RWPE2 (cell line): ENCODE results near the gene ANO2.

ENCODE experiments used
- ATAC-seq: fragments of 200-7000 bp; cut with Tn5 transposase; 3 replicates; pipeline ENCODE4 v1.9.1; 2021; ENCODE audit warnings: low read depth
- DNase-seq: peaks from one replicate; pipeline ENCODE4 v3.0.0-alpha.2; 2020; ENCODE audit warnings: low spot score
- H3K27ac ChIP-seq: fragments of 450-650 bp; 2 replicates; pipeline ENCODE4 v1.5.1; 2017; ENCODE audit warnings: mild to moderate bottlenecking; ENCODE audit not compliant: poor library complexity, severe bottlenecking
- H3K27me3 ChIP-seq: fragments of 250-450 bp; sonication (Bioruptor Pico); 2 replicates; pipeline ENCODE4 v1.5.1; 2021; ENCODE audit warnings: mild to moderate bottlenecking, moderate library complexity; ENCODE audit not compliant: insufficient read depth, poor library complexity, severe bottlenecking
- H3K36me3 ChIP-seq: fragments of 250-450 bp; sonication (Bioruptor Pico); 2 replicates; pipeline ENCODE4 v1.5.1; 2020; ENCODE audit warnings: low read depth, mild to moderate bottlenecking, moderate library complexity
- H3K4me1 ChIP-seq: fragments of 250-450 bp; sonication (Bioruptor Pico); 2 replicates; pipeline ENCODE4 v1.5.1; 2021; ENCODE audit warnings: mild to moderate bottlenecking, moderate library complexity; ENCODE audit not compliant: insufficient read depth, poor library complexity, severe bottlenecking
- H3K4me3 ChIP-seq: fragments of 250-450 bp; sonication (Bioruptor Pico); 2 replicates; pipeline ENCODE4 v1.5.1; 2021; ENCODE audit warnings: mild to moderate bottlenecking, moderate library complexity; ENCODE audit not compliant: severe bottlenecking
- H3K9me3 ChIP-seq: fragments of 250-450 bp; sonication (Bioruptor Pico); 2 replicates; pipeline ENCODE4 v1.5.1; 2021; ENCODE audit warnings: mild to moderate bottlenecking, moderate library complexity; ENCODE audit not compliant: severe bottlenecking
- TF ChIP-seq, protein P1 (sequence below): fragments of 450-650 bp; IDR thresholded peaks from one replicate; pipeline ENCODE4 v1.5.1; 2017; ENCODE audit warnings: mild to moderate bottlenecking, moderate library complexity; ENCODE audit not compliant: poor library complexity, severe bottlenecking

Gene ANO2

DNA sequence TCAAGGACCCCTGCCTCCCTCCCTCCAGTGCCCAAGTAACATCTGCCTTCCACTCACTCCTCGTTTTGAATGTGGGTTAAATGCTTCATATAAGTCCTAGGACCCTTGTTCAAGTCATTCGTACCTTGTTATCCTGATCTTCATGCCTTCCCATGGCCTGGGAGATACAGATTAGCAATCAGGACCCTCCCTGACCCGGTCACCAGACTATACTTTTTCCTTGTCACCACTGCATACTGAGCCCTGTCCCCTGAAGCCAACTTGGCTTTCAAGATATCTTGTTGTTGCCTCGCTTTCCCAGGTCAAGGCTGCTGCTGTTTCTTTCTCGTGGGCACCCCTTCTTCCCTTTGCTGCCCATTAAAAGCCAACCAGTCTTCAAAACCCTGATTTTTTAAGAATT lies 208.5 kb downstream of the ANO2 start:
- Histone ChIP-seq H3K4me3 (no peak overlapping the region), H3K27me3 (no peaks in the 10 kb centered on the region), H3K36me3 (no peaks in the 10 kb centered on the region), H3K4me1 (peaks cover 3% of the 10 kb centered on the region), H3K27ac (no peak overlapping the region), H3K9me3 (peaks cover 3% of the 10 kb centered on the region)
- TF ChIP-seq, protein P1, sequence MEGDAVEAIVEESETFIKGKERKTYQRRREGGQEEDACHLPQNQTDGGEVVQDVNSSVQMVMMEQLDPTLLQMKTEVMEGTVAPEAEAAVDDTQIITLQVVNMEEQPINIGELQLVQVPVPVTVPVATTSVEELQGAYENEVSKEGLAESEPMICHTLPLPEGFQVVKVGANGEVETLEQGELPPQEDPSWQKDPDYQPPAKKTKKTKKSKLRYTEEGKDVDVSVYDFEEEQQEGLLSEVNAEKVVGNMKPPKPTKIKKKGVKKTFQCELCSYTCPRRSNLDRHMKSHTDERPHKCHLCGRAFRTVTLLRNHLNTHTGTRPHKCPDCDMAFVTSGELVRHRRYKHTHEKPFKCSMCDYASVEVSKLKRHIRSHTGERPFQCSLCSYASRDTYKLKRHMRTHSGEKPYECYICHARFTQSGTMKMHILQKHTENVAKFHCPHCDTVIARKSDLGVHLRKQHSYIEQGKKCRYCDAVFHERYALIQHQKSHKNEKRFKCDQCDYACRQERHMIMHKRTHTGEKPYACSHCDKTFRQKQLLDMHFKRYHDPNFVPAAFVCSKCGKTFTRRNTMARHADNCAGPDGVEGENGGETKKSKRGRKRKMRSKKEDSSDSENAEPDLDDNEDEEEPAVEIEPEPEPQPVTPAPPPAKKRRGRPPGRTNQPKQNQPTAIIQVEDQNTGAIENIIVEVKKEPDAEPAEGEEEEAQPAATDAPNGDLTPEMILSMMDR = no peak
- no peak for DNase-seq
- ATAC-seq = no peak

DNA sequence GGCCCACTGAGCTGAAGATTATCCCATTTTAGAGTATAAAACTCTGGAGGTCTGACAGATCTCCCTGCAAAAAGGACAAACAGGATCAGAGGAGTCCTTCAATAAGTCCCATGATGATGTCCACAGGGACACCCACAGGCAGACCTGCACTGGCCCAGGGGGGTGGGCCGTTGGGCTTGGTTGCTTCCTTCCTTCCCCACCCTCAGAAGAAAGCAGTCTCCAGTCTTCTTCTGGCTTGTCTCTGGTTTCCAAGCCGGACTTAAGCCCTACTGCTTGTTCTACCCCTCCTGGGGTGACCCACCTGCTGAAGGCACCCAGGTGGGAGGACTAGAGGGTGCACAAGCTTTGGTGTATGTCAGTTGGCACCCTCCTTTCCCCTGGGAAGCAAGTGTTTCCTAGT lies 209.0 kb downstream of the ANO2 start:
- Histone ChIP-seq H3K27me3 (no peaks in the 10 kb centered on the region), H3K27ac (no peak overlapping the region), H3K9me3 (peaks cover 3% of the 10 kb centered on the region), H3K4me1 (peaks cover 3% of the 10 kb centered on the region), H3K36me3 (no peaks in the 10 kb centered on the region), H3K4me3 (no peak overlapping the region)
- TF ChIP-seq, protein P1 = no peak
- no peak for ATAC-seq
- no peak for DNase-seq

DNA sequence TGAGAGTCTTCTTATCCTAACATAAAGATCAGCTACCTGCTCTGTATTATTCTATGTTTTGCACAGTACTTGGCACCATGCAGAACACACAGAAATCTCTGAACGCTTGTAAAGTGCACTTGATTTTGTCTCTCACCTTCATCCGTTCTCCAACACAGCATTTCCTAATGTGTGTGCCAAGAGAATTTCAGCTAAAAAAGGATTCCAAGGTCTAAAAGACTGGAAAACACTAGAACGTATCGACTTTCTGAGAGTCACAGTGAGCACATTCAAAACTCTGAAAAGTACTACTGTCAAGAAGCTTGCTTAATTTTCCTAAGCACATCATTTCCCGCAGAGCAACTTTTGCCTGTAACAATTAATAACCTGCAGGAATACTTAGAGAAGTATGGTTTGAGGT lies 211.1 kb downstream of the ANO2 start:
- peaks cover 3% of the 10 kb centered on the region for H3K9me3 ChIP-seq
- no peaks in the 10 kb centered on the region for H3K27me3 ChIP-seq
- DNase-seq (no peak), ATAC-seq (no peak)
- no peak overlapping the region for H3K27ac ChIP-seq
- peaks cover 3% of the 10 kb centered on the region for H3K4me1 ChIP-seq
- H3K4me3 ChIP-seq = no peak overlapping the region
- TF ChIP-seq, protein P1 = no peak
- H3K36me3 ChIP-seq = no peaks in the 10 kb centered on the region

DNA sequence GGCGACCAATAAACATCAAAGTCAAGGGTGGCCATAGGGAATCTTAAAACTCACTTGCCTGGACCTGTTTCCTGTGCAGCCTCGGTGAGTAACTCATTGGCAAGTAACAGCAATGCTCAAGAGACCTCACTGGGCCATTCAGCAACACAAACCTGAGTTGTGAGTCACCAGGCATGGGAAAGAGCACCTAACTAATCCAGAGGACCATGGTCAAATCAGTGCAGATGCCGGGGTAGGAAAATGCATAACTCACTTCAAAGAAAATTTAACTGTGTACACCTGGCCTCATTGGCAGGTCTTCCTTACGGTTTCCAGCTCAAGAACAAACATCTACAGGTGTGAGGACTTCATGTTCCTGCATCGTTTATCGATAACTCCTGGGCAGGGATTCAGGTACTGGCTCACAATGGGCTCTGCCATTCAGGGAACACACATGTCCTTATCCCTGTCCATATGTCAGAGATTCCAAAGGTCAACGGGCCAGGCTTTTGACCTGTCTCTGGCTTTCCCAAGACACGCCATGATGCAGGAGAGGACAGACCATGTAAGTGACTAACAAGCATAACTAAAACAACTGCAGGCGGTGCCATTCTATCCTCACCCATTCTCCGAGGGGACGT lies 211.8 kb downstream of the ANO2 start:
- H3K27me3 ChIP-seq = no peaks in the 10 kb centered on the region
- peaks cover 3% of the 10 kb centered on the region for H3K4me1 ChIP-seq
- ATAC-seq = peak; percentile 96

DNA sequence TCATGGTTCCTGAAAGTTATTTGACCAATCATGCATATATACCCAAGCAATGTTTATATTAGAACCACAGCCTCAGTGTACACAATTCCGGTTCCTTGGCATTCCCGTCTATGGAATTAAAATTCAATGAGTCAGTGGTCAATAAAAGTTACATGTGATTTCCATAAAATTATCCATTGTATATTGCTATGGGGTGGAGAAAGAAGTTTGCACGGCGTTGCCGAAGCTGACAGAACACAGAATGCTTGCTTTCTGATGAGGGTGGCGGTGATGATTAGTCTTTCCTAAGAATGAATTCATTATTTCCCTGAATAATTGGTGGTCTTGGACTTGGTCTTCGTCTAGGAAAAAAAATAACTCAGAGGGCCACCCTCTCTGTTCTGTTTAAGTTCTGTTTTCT lies 214.1 kb downstream of the ANO2 start:
- Histone ChIP-seq H3K27me3 (peaks cover 5% of the 10 kb centered on the region), H3K4me1 (peaks cover 3% of the 10 kb centered on the region), H3K36me3 (no peaks in the 10 kb centered on the region), H3K27ac (no peak overlapping the region), H3K9me3 (peaks cover 3% of the 10 kb centered on the region), H3K4me3 (no peak overlapping the region)
- ATAC-seq = no peak
- DNase-seq = no peak
- TF ChIP-seq, protein P1 = no peak

More for the DNA sequence above, 211.8 kb downstream of the ANO2 start:
- Histone ChIP-seq H3K27ac (no peak overlapping the region), H3K36me3 (no peaks in the 10 kb centered on the region), H3K4me3 (no peak overlapping the region), H3K9me3 (peaks cover 3% of the 10 kb centered on the region)
- DNase-seq = no peak
- TF ChIP-seq, protein P1 = no peak
